Hepatocyte (in vitro differentiated cells): ENCODE measurements around the gene DEFB129.
A peak's percentile ranks its signal among the peaks of the same experiment; 100 is the strongest.

Experiments
- CTCF ChIP-seq: fragments of 200-600 bp; sonication (generic); IDR thresholded peaks from 2 replicates; pipeline ENCODE4 v1.5.1; 2016; ENCODE audit warnings: antibody characterized with exemption, mild to moderate bottlenecking; ENCODE audit not compliant: poor library complexity
- EZH2 ChIP-seq: fragments of 200-600 bp; sonication (generic); IDR thresholded peaks from 2 replicates; pipeline ENCODE4 v1.6.1; 2016; ENCODE audit warnings: antibody characterized with exemption, mild to moderate bottlenecking, borderline replicate concordance
- EZH2phosphoT487 ChIP-seq: fragments of 200-600 bp; sonication (generic); IDR thresholded peaks from one replicate; pipeline ENCODE4 v1.6.1; 2018; ENCODE audit warnings: antibody characterized with exemption, mild to moderate bottlenecking, low read depth, moderate library complexity; ENCODE audit not compliant: unreplicated experiment, severe bottlenecking

GRCh38 chr20:235891-236290, 8.8 kb downstream of the DEFB129 start:
- TF ChIP-seq CTCF: peak; percentile 28
- TF ChIP-seq EZH2phosphoT487: no peak
- no peak for TF ChIP-seq EZH2
